Activated CD8-positive, alpha-beta T cell treated with anti-CD3 and anti-CD28 coated beads, Interleukin-2, amount 10 ng/mL, durations not matched to agents 7 days and 5 days (primary cell): ENCODE data around the gene LCP2. TPM values are rescaled to one million over a fixed set of nuclear protein-coding genes. Genes with fewer than 3 reads are reported as not detected.
A peak's percentile ranks its signal among the peaks of the same experiment; 100 is the strongest.

Experiments
- ATAC-seq: fragments of 150-1000 bp; cut with Tn5 transposase; one replicate; pipeline ENCODE4 v1.10.0; 2021; ENCODE audit warnings: moderate library complexity
- CTCF ChIA-PET: fragments of 350-600 bp; sonication (Branson Sonifier 250); formaldehyde crosslinking; loops from one replicate; lab custom pipeline; 2021; ENCODE audit warnings: antibody characterized with exemption; lab: Charles Lee
- POLR2A ChIA-PET: fragments of 350-600 bp; sonication (Branson Sonifier 250); formaldehyde crosslinking; loops from one replicate; lab custom pipeline; 2021; ENCODE audit warnings: antibody characterized with exemption; lab: Charles Lee
- DNase-seq: peaks from one replicate; pipeline ENCODE4 v3.0.0-alpha.2; 2020
- H3K27ac Mint-ChIP-seq: one replicate; pipeline ENCODE4 v1.8.0; 2021; ENCODE audit warnings: mild to moderate bottlenecking, mixed read lengths
- H3K27me3 Mint-ChIP-seq: one replicate; pipeline ENCODE4 v1.8.0; 2021; ENCODE audit warnings: low read depth, mixed read lengths
- H3K36me3 Mint-ChIP-seq: one replicate; pipeline ENCODE4 v1.8.0; 2021; ENCODE audit warnings: low read depth, mixed read lengths
- H3K4me1 Mint-ChIP-seq: one replicate; pipeline ENCODE4 v1.8.0; 2021; ENCODE audit warnings: low read depth, mixed read lengths
- H3K4me3 Mint-ChIP-seq: one replicate; pipeline ENCODE4 v1.8.0; 2021; ENCODE audit warnings: mild to moderate bottlenecking, mixed read lengths
- H3K9me3 Mint-ChIP-seq: one replicate; pipeline ENCODE4 v1.8.0; 2022; ENCODE audit warnings: mixed read lengths; ENCODE audit not compliant: insufficient read depth
- total RNA-seq, 2 experiments: library from RNA; stranded (reverse); gene quantifications; one replicate each; pipeline ENCODE4 v1.2.3, GENCODE V29; 2021

LCP2 gene
- total RNA-seq, 2 experiments from 2014 or later: 386 TPM

DNA sequence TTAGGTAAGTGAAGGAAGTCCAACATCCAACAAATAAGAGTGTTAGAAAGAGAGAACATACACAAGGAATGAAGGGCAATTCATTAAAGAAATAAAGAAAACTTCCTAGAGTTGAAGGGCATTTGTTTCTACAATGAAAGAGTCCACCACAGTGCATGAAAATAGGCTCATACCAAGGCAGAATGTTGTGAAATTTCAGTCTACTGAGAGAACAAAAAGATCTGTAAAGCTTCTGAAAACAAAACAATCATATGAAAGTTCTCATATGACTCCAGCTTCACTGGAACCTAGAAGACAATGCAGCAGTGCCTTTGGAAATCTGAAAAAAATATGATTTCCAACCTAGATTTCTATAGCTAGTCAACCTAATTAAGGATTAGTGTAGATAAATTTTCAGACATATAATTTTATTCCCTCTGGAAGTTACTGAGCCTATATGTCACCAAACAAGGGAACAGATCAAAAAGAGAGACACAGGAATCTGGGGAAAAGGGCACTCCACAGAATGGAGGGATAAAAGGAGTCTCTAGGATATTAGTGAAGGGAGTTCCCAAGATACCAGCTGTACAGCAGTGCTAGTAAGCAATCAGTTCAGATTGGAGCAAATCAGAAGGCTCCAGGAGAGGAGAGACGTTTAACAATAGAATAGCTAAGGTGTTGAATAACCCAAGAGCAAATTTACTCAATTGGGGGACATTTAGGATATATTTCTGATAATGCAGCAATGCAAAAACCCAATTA lies 59.0 kb downstream of the LCP2 start:
- Mint-ChIP-seq H3K27ac (no peak overlapping the region), H3K27me3 (no peaks in the 10 kb centered on the region), H3K9me3 (no peaks in the 10 kb centered on the region), H3K36me3 (peaks cover 23% of the 10 kb centered on the region), H3K4me3 (no peak overlapping the region), H3K4me1 (peaks cover 3% of the 10 kb centered on the region)
- ATAC-seq (no peak), DNase-seq (no peak)
- CTCF ChIA-PET: interaction anchor here (0.8 to 3.5 kb wide), 7 partner anchors 11 to 138 kb away, joined by 3 to 24 read pairs (median 3); no protein-coding TSS in a partner anchor
- POLR2A ChIA-PET: interaction anchor here (0.8 kb wide), 1 partner anchor 24 kb away, joined by 3 read pairs; no protein-coding TSS in a partner anchor

- no peaks in the 10 kb centered on the region for H3K27me3 Mint-ChIP-seq
- DNase-seq: no peak
- H3K27ac Mint-ChIP-seq: no peak overlapping the region
- H3K36me3 Mint-ChIP-seq: peaks cover 25% of the 10 kb centered on the region
- ChIA-PET POLR2A (no interaction called here), CTCF (interaction anchor here (0.7 to 4.6 kb wide), 6 partner anchors 10 to 199 kb away, joined by 3 to 29 read pairs (median 4); no protein-coding TSS in a partner anchor)
- H3K4me3 Mint-ChIP-seq: no peak overlapping the region
- peaks cover 3% of the 10 kb centered on the region for H3K4me1 Mint-ChIP-seq
- no peak for ATAC-seq
- H3K9me3 Mint-ChIP-seq: no peaks in the 10 kb centered on the region
These were observed 61.4 kb downstream of the LCP2 start for GRCh38 chr5:170235876-170236864.

- Mint-ChIP-seq H3K27me3 (no peaks in the 10 kb centered on the region), H3K4me3 (no peak overlapping the region), H3K27ac (no peak overlapping the region), H3K36me3 (peaks cover 22% of the 10 kb centered on the region), H3K9me3 (no peaks in the 10 kb centered on the region), H3K4me1 (peaks cover 3% of the 10 kb centered on the region)
- ChIA-PET POLR2A (no interaction called here), CTCF (interaction anchor here (1.4 to 4.6 kb wide), 2 partner anchors 7 to 106 kb away, joined by 3 to 29 read pairs; no protein-coding TSS in a partner anchor)
- ATAC-seq (no peak), DNase-seq (no peak)
These were observed 64.2 kb downstream of the LCP2 start for GRCh38 chr5:170233358-170233892.

DNA sequence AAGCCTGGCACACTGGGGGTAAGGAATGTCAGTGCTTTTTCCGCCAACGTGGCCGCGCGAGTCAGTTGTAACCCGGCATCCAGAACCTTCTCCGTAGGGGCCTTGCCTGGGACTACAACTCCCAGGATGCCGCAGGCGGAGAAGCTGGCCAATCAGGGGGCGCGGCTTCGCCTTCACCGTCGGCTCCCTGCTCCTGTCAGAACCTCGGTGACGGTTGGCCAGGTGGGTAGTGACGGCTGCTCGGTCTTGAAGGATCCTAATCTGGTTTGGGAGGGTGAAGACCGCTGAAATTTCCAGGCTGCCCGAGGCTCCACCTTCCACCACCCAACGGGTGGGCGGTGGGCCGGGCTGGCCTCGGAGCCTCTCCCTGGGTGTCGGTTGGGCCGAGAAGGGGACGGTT lies 64.8 kb downstream of the LCP2 start, which contains the start of gene C5orf58:
Gene C5orf58 (plus strand): TSS at position 200 of the 400 bp plus-strand sequence. CDS start 1,992 bp downstream, outside the sequence.
- POLR2A ChIA-PET: no interaction called here
- H3K4me3 Mint-ChIP-seq: no peak within 1 kb of the TSS
- CTCF ChIA-PET: interaction anchor here (1.4 kb wide), 1 partner anchor 107 kb away, joined by 3 read pairs; no protein-coding TSS in a partner anchor
- ATAC-seq (no peak), DNase-seq (no peak)
- H3K27me3 Mint-ChIP-seq: no peaks in the 10 kb centered on the region
- peaks cover 3% of the 10 kb centered on the region for H3K4me1 Mint-ChIP-seq
- no peak within 1 kb of the TSS for H3K27ac Mint-ChIP-seq
- peaks cover 16% of the 10 kb centered on the region for H3K36me3 Mint-ChIP-seq
- H3K9me3 Mint-ChIP-seq: no peaks in the 10 kb centered on the region

GRCh38 chr5:170228762-170229435 lies 68.7 kb downstream of the LCP2 start:
- H3K27ac Mint-ChIP-seq: no peak overlapping the region
- DNase-seq (no peak), ATAC-seq (no peak)
- POLR2A ChIA-PET: no interaction called here
- H3K4me3 Mint-ChIP-seq: no peak overlapping the region
- H3K9me3 Mint-ChIP-seq: no peaks in the 10 kb centered on the region
- H3K27me3 Mint-ChIP-seq: no peaks in the 10 kb centered on the region
- CTCF ChIA-PET: interaction anchor here (0.7 to 7.8 kb wide), 5 partner anchors 12 to 193 kb away, joined by 3 to 130 read pairs (median 30); no protein-coding TSS in a partner anchor
- H3K4me1 Mint-ChIP-seq: peaks cover 4% of the 10 kb centered on the region
- peaks cover 2% of the 10 kb centered on the region for H3K36me3 Mint-ChIP-seq

- ChIA-PET CTCF (interaction anchor here (0.6 to 7.8 kb wide), 39 partner anchors 9 to 222 kb away, joined by 3 to 130 read pairs (median 6); partner anchors contain the start of gene LCP2), POLR2A (interaction anchor here (1.2 kb wide), 2 partner anchors 63 to 112 kb away, joined by 4 to 6 read pairs; no protein-coding TSS in a partner anchor)
- peaks cover 4% of the 10 kb centered on the region for H3K4me1 Mint-ChIP-seq
- no peak for ATAC-seq
- no peaks in the 10 kb centered on the region for H3K27me3 Mint-ChIP-seq
- no peak for DNase-seq
- no peaks in the 10 kb centered on the region for H3K9me3 Mint-ChIP-seq
- H3K4me3 Mint-ChIP-seq: no peak overlapping the region
- H3K27ac Mint-ChIP-seq: no peak overlapping the region
- H3K36me3 Mint-ChIP-seq: no peaks in the 10 kb centered on the region
These were observed 70.9 kb downstream of the LCP2 start for GRCh38 chr5:170226661-170227060.

- DNase-seq (no peak), ATAC-seq (no peak)
- Mint-ChIP-seq H3K27ac (no peak overlapping the region), H3K9me3 (no peaks in the 10 kb centered on the region), H3K36me3 (no peaks in the 10 kb centered on the region), H3K27me3 (no peaks in the 10 kb centered on the region), H3K4me1 (peaks cover 4% of the 10 kb centered on the region), H3K4me3 (no peak overlapping the region)
- ChIA-PET POLR2A (interaction anchor here (0.6 to 1.3 kb wide), 4 partner anchors 41 to 642 kb away, joined by 3 to 6 read pairs (median 4); no protein-coding TSS in a partner anchor), CTCF (interaction anchor here (0.6 to 7.8 kb wide), 41 partner anchors 9 to 223 kb away, joined by 3 to 130 read pairs (median 6); partner anchors contain the start of gene LCP2)
These were observed 71.4 kb downstream of the LCP2 start for GRCh38 chr5:170226129-170226615.

GRCh38 chr5:170225326-170226128 lies 72.0 kb downstream of the LCP2 start:
- Mint-ChIP-seq H3K4me3 (no peak overlapping the region), H3K36me3 (no peaks in the 10 kb centered on the region), H3K9me3 (no peaks in the 10 kb centered on the region), H3K27ac (no peak overlapping the region), H3K4me1 (peaks cover 4% of the 10 kb centered on the region), H3K27me3 (no peaks in the 10 kb centered on the region)
- ATAC-seq (peak; percentile 68), DNase-seq (peak; percentile 86)
- ChIA-PET CTCF (interaction anchor here (0.7 to 7.8 kb wide), 42 partner anchors 9 to 223 kb away, joined by 3 to 130 read pairs (median 6); partner anchors contain the start of gene LCP2), POLR2A (interaction anchor here (0.6 to 1.3 kb wide), 4 partner anchors 42 to 642 kb away, joined by 3 to 6 read pairs (median 4); no protein-coding TSS in a partner anchor)

- no peaks in the 10 kb centered on the region for H3K27me3 Mint-ChIP-seq
- ATAC-seq (no peak), DNase-seq (no peak)
- ChIA-PET CTCF (interaction anchor here (1.0 to 7.8 kb wide), 8 partner anchors 39 to 198 kb away, joined by 3 to 130 read pairs (median 12); no protein-coding TSS in a partner anchor), POLR2A (no interaction called here)
- peaks cover 4% of the 10 kb centered on the region for H3K4me1 Mint-ChIP-seq
- no peaks in the 10 kb centered on the region for H3K9me3 Mint-ChIP-seq
- H3K36me3 Mint-ChIP-seq: no peaks in the 10 kb centered on the region
- H3K4me3 Mint-ChIP-seq: no peak overlapping the region
- no peak overlapping the region for H3K27ac Mint-ChIP-seq
These were observed 73.7 kb downstream of the LCP2 start for GRCh38 chr5:170223906-170224305.
